GM23338 (cell line): Measurements from ENCODE around the gene ABHD12.

ENCODE experiments used
- CREB1 ChIP-seq: fragments of 250-450 bp; sonication (Bioruptor Pico); IDR thresholded peaks from 2 replicates; pipeline ENCODE4 v1.5.0; 2020; ENCODE audit warnings: low read depth, mild to moderate bottlenecking, moderate library complexity
- CTCF ChIP-seq, 2 experiments: fragments of 200-600 bp in 1 of 2; sonication (generic) in 1 of 2; conservative IDR thresholded peaks; 2 replicates each; pipeline versions ENCODE4 v1.5.1 to v1.6.1; 2016 to 2017; ENCODE audit warnings: antibody characterized with exemption in 2 of 2, low read depth in 2 of 2, mild to moderate bottlenecking in 2 of 2, moderate library complexity in 1 of 2
- EZH2 ChIP-seq: fragments of 200-600 bp; sonication (generic); IDR thresholded peaks from one replicate; pipeline ENCODE4 v1.8.0; 2017; ENCODE audit warnings: antibody characterized with exemption, mild to moderate bottlenecking, low read depth; ENCODE audit not compliant: unreplicated experiment
- EZH2phosphoT487 ChIP-seq: fragments of 200-600 bp; sonication (generic); IDR thresholded peaks from one replicate; pipeline ENCODE4 v1.8.1; 2018; ENCODE audit warnings: antibody characterized with exemption; ENCODE audit not compliant: unreplicated experiment
- JUNB ChIP-seq: IDR thresholded peaks from one replicate; pipeline ENCODE4 v1.6.1; 2016; ENCODE audit warnings: antibody characterized with exemption; ENCODE audit not compliant: unreplicated experiment
- POLR2AphosphoS5 ChIP-seq: IDR thresholded peaks from 2 replicates; pipeline ENCODE4 v1.6.1; 2016; ENCODE audit warnings: antibody characterized with exemption, low read depth
- ZNF331 ChIP-seq: fragments of 250-450 bp; sonication (Bioruptor Pico); IDR thresholded peaks from 2 replicates; pipeline ENCODE4 v1.5.0; 2020; ENCODE audit warnings: low read depth, mild to moderate bottlenecking, moderate library complexity
- TF ChIP-seq, protein P1 (sequence below): fragments of 250-450 bp; sonication (Bioruptor Pico); IDR thresholded peaks from 2 replicates; pipeline ENCODE4 v1.5.0; 2020; ENCODE audit warnings: mild to moderate bottlenecking, moderate library complexity
- TF ChIP-seq, protein P2 (sequence below): IDR thresholded peaks from 2 replicates; pipeline ENCODE4 v1.6.1; 2016; ENCODE audit warnings: antibody characterized with exemption
- TF ChIP-seq, protein P3 (sequence below): IDR thresholded peaks from one replicate; pipeline ENCODE4 v1.6.1; 2018; ENCODE audit warnings: antibody characterized with exemption; ENCODE audit not compliant: unreplicated experiment

DNA sequence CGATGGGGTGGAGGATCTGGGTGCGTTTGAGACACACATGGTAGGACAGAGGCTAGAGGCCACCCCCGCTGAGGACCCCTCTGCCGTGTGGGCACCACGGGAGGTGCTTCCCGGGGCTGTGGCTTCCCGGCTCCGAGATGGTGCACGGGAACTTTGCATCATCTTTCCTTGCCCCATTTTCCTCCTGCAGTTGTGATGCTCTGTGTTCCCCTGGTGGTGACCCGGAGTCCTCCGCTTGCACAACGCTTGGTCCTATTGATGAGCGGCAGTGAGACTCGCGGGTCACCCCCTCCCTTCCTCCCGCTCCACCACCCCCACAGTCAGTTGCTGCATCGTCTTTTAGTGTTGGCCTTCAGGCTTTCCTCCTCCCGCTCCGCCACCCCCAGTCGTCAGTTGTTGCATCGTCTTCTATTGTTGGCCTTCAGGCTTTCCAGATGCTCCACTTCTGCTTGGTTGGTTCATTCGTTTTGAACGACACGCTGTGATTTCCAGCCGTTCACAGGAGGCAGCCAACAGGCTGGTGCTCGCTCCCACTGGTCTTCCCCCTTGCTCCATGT lies 105.5 kb downstream of the ABHD12 start:
- TF ChIP-seq EZH2 (no peak), CTCF (conservative IDR thresholded peaks at IDR 0.05; ENCODE audit: low read depth in 2 of 2) (peak; percentile 21 to 34; a peak in 2 of 4 replicates), EZH2phosphoT487 (no peak), POLR2AphosphoS5 (no peak), JUNB (no peak), CREB1 (CRISPR knock-in tag) (no peak), ZNF331 (CRISPR knock-in tag) (no peak)
- TF ChIP-seq, protein P1, sequence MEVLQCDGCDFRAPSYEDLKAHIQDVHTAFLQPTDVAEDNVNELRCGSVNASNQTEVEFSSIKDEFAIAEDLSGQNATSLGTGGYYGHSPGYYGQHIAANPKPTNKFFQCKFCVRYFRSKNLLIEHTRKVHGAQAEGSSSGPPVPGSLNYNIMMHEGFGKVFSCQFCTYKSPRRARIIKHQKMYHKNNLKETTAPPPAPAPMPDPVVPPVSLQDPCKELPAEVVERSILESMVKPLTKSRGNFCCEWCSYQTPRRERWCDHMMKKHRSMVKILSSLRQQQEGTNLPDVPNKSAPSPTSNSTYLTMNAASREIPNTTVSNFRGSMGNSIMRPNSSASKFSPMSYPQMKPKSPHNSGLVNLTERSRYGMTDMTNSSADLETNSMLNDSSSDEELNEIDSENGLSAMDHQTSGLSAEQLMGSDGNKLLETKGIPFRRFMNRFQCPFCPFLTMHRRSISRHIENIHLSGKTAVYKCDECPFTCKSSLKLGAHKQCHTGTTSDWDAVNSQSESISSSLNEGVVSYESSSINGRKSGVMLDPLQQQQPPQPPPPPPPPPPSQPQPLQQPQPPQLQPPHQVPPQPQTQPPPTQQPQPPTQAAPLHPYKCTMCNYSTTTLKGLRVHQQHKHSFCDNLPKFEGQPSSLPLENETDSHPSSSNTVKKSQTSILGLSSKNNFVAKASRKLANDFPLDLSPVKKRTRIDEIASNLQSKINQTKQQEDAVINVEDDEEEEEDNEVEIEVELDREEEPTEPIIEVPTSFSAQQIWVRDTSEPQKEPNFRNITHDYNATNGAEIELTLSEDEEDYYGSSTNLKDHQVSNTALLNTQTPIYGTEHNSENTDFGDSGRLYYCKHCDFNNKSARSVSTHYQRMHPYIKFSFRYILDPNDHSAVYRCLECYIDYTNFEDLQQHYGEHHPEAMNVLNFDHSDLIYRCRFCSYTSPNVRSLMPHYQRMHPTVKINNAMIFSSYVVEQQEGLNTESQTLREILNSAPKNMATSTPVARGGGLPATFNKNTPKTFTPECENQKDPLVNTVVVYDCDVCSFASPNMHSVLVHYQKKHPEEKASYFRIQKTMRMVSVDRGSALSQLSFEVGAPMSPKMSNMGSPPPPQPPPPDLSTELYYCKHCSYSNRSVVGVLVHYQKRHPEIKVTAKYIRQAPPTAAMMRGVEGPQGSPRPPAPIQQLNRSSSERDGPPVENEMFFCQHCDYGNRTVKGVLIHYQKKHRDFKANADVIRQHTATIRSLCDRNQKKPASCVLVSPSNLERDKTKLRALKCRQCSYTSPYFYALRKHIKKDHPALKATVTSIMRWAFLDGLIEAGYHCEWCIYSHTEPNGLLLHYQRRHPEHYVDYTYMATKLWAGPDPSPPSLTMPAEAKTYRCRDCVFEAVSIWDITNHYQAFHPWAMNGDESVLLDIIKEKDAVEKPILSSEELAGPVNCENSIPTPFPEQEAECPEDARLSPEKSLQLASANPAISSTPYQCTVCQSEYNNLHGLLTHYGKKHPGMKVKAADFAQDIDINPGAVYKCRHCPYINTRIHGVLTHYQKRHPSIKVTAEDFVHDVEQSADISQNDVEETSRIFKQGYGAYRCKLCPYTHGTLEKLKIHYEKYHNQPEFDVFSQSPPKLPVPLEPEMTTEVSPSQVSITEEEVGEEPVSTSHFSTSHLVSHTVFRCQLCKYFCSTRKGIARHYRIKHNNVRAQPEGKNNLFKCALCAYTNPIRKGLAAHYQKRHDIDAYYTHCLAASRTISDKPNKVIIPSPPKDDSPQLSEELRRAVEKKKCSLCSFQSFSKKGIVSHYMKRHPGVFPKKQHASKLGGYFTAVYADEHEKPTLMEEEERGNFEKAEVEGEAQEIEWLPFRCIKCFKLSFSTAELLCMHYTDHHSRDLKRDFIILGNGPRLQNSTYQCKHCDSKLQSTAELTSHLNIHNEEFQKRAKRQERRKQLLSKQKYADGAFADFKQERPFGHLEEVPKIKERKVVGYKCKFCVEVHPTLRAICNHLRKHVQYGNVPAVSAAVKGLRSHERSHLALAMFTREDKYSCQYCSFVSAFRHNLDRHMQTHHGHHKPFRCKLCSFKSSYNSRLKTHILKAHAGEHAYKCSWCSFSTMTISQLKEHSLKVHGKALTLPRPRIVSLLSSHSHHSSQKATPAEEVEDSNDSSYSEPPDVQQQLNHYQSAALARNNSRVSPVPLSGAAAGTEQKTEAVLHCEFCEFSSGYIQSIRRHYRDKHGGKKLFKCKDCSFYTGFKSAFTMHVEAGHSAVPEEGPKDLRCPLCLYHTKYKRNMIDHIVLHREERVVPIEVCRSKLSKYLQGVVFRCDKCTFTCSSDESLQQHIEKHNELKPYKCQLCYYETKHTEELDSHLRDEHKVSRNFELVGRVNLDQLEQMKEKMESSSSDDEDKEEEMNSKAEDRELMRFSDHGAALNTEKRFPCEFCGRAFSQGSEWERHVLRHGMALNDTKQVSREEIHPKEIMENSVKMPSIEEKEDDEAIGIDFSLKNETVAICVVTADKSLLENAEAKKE (CRISPR knock-in tag): no peak
- TF ChIP-seq, protein P2, sequence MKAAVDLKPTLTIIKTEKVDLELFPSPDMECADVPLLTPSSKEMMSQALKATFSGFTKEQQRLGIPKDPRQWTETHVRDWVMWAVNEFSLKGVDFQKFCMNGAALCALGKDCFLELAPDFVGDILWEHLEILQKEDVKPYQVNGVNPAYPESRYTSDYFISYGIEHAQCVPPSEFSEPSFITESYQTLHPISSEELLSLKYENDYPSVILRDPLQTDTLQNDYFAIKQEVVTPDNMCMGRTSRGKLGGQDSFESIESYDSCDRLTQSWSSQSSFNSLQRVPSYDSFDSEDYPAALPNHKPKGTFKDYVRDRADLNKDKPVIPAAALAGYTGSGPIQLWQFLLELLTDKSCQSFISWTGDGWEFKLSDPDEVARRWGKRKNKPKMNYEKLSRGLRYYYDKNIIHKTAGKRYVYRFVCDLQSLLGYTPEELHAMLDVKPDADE: no peak
- TF ChIP-seq, protein P3, sequence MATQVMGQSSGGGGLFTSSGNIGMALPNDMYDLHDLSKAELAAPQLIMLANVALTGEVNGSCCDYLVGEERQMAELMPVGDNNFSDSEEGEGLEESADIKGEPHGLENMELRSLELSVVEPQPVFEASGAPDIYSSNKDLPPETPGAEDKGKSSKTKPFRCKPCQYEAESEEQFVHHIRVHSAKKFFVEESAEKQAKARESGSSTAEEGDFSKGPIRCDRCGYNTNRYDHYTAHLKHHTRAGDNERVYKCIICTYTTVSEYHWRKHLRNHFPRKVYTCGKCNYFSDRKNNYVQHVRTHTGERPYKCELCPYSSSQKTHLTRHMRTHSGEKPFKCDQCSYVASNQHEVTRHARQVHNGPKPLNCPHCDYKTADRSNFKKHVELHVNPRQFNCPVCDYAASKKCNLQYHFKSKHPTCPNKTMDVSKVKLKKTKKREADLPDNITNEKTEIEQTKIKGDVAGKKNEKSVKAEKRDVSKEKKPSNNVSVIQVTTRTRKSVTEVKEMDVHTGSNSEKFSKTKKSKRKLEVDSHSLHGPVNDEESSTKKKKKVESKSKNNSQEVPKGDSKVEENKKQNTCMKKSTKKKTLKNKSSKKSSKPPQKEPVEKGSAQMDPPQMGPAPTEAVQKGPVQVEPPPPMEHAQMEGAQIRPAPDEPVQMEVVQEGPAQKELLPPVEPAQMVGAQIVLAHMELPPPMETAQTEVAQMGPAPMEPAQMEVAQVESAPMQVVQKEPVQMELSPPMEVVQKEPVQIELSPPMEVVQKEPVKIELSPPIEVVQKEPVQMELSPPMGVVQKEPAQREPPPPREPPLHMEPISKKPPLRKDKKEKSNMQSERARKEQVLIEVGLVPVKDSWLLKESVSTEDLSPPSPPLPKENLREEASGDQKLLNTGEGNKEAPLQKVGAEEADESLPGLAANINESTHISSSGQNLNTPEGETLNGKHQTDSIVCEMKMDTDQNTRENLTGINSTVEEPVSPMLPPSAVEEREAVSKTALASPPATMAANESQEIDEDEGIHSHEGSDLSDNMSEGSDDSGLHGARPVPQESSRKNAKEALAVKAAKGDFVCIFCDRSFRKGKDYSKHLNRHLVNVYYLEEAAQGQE: no peak
